Kidney epithelial cell (primary cell): Measurements from ENCODE around the gene TEX35. TPM values are rescaled to one million over a fixed set of nuclear protein-coding genes. Genes with fewer than 3 reads are reported as not detected.

Source experiments
- DNase-seq: peaks from one replicate; pipeline ENCODE4 v3.0.0-alpha.2; 2010; ENCODE audit warnings: low read depth
- H3K27me3 ChIP-seq: 2 replicates; pipeline ENCODE4 v1.6.0; 2011; ENCODE audit warnings: low read length; ENCODE audit not compliant: control insufficient read depth, insufficient read depth
- H3K36me3 ChIP-seq: 2 replicates; pipeline ENCODE4 v1.5.1; 2011; ENCODE audit warnings: low read length; ENCODE audit not compliant: control insufficient read depth, insufficient read depth
- H3K4me3 ChIP-seq: 2 replicates; pipeline ENCODE4 v1.5.1; 2011; ENCODE audit warnings: low read depth, mild to moderate bottlenecking, control low read depth, low read length
- CTCF ChIP-seq: IDR thresholded peaks from 2 replicates; pipeline ENCODE4 v1.5.1; 2011; ENCODE audit warnings: mild to moderate bottlenecking, moderate library complexity, low read length, control low read depth, inconsistent platforms; ENCODE audit not compliant: insufficient read depth, poor library complexity, severe bottlenecking
- total RNA-seq: library from RNA; depleted of rRNA; stranded (reverse); fragments of >200 nt; gene quantifications from 2 replicates; pipeline ENCODE4 v1.2.3, GENCODE V29; 2015

Gene TEX35
- total RNA-seq, 1 donor from 2014 or later, result not detected

DNA sequence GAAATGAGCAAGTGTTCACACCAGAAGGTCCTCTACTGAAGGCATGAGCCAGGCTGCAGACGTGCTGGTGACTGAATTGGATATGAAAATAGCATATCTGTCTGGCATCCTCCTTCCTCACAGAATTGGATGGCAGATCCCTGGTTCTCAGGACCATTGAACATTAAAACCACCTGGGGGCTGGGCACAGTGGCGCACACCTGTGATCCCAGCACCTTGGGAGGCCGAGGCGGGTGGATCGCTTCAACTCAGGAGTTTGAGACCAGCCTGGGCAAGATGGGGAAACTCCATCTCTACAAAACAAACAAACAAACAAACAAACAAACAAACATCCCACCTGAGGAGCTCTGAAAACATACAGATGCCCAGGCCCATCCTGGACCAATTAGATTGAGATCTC, 23.4 kb downstream of the TEX35 start:
- no peaks in the 10 kb centered on the region for H3K36me3 ChIP-seq
- TF ChIP-seq CTCF, result no peak
- no peaks in the 10 kb centered on the region for H3K27me3 ChIP-seq
- no peak overlapping the region for H3K4me3 ChIP-seq
- DNase-seq, result no peak

- TF ChIP-seq CTCF, result no peak
- H3K27me3 ChIP-seq, result no peaks in the 10 kb centered on the region
- DNase-seq, result no peak
- no peaks in the 10 kb centered on the region for H3K36me3 ChIP-seq
- H3K4me3 ChIP-seq, result no peak overlapping the region
Measured at GRCh38 chr1:178536844-178537371, 24.0 kb downstream of the TEX35 start.

DNA sequence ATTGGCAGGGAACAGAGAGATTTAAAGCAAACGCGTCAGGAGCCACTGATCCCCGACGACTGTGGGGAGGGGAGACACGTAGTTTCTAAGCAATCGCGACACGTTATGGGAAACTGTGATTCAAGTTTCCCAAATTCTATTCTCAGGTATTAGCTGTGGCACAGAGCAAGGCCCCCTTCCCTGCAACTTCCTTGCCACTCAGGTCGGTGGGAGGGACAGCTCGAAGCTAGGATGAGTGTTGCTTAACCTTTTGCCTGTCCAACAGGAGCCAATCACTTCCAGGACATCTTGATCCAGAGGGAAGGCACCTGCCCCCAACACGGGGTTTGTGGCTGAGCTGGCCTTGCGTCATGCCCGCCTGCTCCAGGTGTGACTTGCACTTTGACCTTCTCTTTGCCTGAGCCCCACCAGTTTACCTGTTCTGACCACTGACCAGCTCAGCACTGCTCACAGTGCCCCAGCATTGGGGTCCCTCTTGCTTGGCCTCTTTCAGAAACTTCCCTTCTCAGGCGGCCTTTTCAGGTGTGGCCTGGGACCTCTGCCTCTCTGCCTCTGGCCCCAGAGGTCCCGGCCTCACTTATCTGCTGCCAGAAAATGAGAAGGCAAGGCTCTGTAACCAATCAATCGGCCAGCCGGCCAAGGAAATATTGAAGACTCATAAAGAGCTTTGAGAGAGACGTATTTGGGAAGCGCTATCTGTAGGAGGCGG, 24.6 kb downstream of the TEX35 start:
- Histone ChIP-seq H3K27me3 (no peaks in the 10 kb centered on the region), H3K36me3 (no peaks in the 10 kb centered on the region), H3K4me3 (no peak overlapping the region)
- TF ChIP-seq CTCF, result no peak
- no peak for DNase-seq

GRCh38 chr1:178538192-178538916, 25.4 kb downstream of the TEX35 start:
- no peaks in the 10 kb centered on the region for H3K27me3 ChIP-seq
- TF ChIP-seq CTCF, result no peak
- no peak overlapping the region for H3K4me3 ChIP-seq
- H3K36me3 ChIP-seq, result no peaks in the 10 kb centered on the region
- DNase-seq, result no peak

- TF ChIP-seq CTCF, result no peak
- no peak overlapping the region for H3K4me3 ChIP-seq
Measured at GRCh38 chr1:178539291-178539690, 26.4 kb downstream of the TEX35 start.

More at GRCh38 chr1:178539291-178539690, 26.4 kb downstream of the TEX35 start:
- Histone ChIP-seq H3K27me3 (no peaks in the 10 kb centered on the region), H3K36me3 (no peaks in the 10 kb centered on the region)
- DNase-seq, result no peak
